Ascending aorta (tissue), 2 donors: Measurements from ENCODE around the gene SLC25A2. TPM values are rescaled to one million over a fixed set of nuclear protein-coding genes. Genes with fewer than 3 reads are reported as not detected.

Experiments used
- DNase-seq, 2 donors: peaks; one replicate each; pipeline ENCODE4 v3.0.0-alpha.2; 2019; ENCODE audit warnings: low spot score in 2 of 2
- H3K27ac ChIP-seq, 2 donors: fragments of 200-600 bp; sonication (generic); one replicate each; pipeline ENCODE4 v1.5.1; 2016 to 2017; ENCODE audit warnings: mild to moderate bottlenecking in 1 of 2
- H3K27me3 ChIP-seq: fragments of 200-600 bp; sonication (generic); one replicate; pipeline ENCODE4 v1.5.1; 2017
- H3K36me3 ChIP-seq, 2 donors: fragments of 200-600 bp; sonication (generic); one replicate each; pipeline ENCODE4 v1.5.1; 2016
- H3K4me1 ChIP-seq, 2 donors: fragments of 200-600 bp; sonication (generic); one replicate each; pipeline ENCODE4 v1.5.1; 2016 to 2017; ENCODE audit warnings: mild to moderate bottlenecking in 1 of 2
- H3K4me3 ChIP-seq, 2 donors: fragments of 200-600 bp; sonication (generic); one replicate each; pipeline ENCODE4 v1.5.1; 2016 to 2017; ENCODE audit warnings: mild to moderate bottlenecking in 1 of 2
- H3K9me3 ChIP-seq, 2 donors: fragments of 200-600 bp; sonication (generic); one replicate each; pipeline ENCODE4 v1.5.1; 2016
- CTCF ChIP-seq, 3 experiments: fragments of 200-600 bp in 2 of 3; fragments of 450-650 bp in 1 of 3; sonication (generic) in 2 of 3; IDR thresholded peaks; one replicate each; pipeline ENCODE4 v1.5.1; 2016 to 2019; ENCODE audit warnings: antibody characterized with exemption in 3 of 3, mild to moderate bottlenecking in 1 of 3, moderate library complexity in 1 of 3
- intact Hi-C: fragments of 100-400 bp; cut with DNase I; formaldehyde crosslinking; loops from one replicate; pipeline ENCODE4 v1.15.1; 2023
- total RNA-seq: library from RNA; depleted of rRNA; stranded (reverse); fragments of >200 nt; gene quantifications from one replicate; pipeline ENCODE4 v1.1.0, GENCODE V29; 2016

SLC25A2 gene
- total RNA-seq, 1 donor from 2014 or later: not detected

- intact Hi-C loops: no loop called here
- H3K4me3 ChIP-seq: no peak overlapping the region
- H3K9me3 ChIP-seq: peaks cover 79 to 100% of the 10 kb centered on the region in 2 donors
- no peaks in the 10 kb centered on the region for H3K4me1 ChIP-seq
- no peak for TF ChIP-seq CTCF (IDR thresholded peaks at IDR 0.05)
- H3K27ac ChIP-seq: no peak overlapping the region
- no peak for DNase-seq
- no peaks in the 10 kb centered on the region for H3K36me3 ChIP-seq
- no peaks in the 10 kb centered on the region for H3K27me3 ChIP-seq
These were observed 34.7 kb downstream of the SLC25A2 start for GRCh38 chr5:141269195-141269594.

GRCh38 chr5:141261238-141261546 is 42.7 kb downstream of the SLC25A2 start:
- Histone ChIP-seq H3K36me3 (no peaks in the 10 kb centered on the region), H3K27me3 (no peaks in the 10 kb centered on the region), H3K4me1 (no peaks in the 10 kb centered on the region), H3K27ac (no peak overlapping the region), H3K4me3 (no peak overlapping the region), H3K9me3 (peaks cover 93 to 100% of the 10 kb centered on the region in 2 donors)
- no peak for DNase-seq
- intact Hi-C loops: no loop called here
- TF ChIP-seq CTCF (IDR thresholded peaks at IDR 0.05): no peak

GRCh38 chr5:141260458-141261237 is 43.2 kb downstream of the SLC25A2 start:
- no peak for DNase-seq
- intact Hi-C loops: no loop called here

GRCh38 chr5:141258948-141259347 is 44.9 kb downstream of the SLC25A2 start:
- Histone ChIP-seq H3K27ac (no peak overlapping the region), H3K4me3 (no peak overlapping the region), H3K27me3 (no peaks in the 10 kb centered on the region), H3K4me1 (no peaks in the 10 kb centered on the region), H3K36me3 (no peaks in the 10 kb centered on the region), H3K9me3 (peaks cover 95 to 100% of the 10 kb centered on the region in 2 donors)
- no peak for TF ChIP-seq CTCF (IDR thresholded peaks at IDR 0.05)
- DNase-seq: no peak
- intact Hi-C loops: no loop called here

More at GRCh38 chr5:141260458-141261237, 43.2 kb downstream of the SLC25A2 start:
- H3K4me3 ChIP-seq: peak overlapping the region in 1 of 2 donors; percentile 3
- no peaks in the 10 kb centered on the region for H3K27me3 ChIP-seq
- H3K9me3 ChIP-seq: peaks cover 93 to 100% of the 10 kb centered on the region in 2 donors
- H3K4me1 ChIP-seq: no peaks in the 10 kb centered on the region
- H3K27ac ChIP-seq: no peak overlapping the region
- TF ChIP-seq CTCF (IDR thresholded peaks at IDR 0.05): no peak
- H3K36me3 ChIP-seq: no peaks in the 10 kb centered on the region

- H3K27ac ChIP-seq: no peak overlapping the region
- H3K36me3 ChIP-seq: no peaks in the 10 kb centered on the region
- H3K4me3 ChIP-seq: no peak overlapping the region
- DNase-seq: no peak
- H3K27me3 ChIP-seq: no peaks in the 10 kb centered on the region
- intact Hi-C loops: no loop called here
- H3K4me1 ChIP-seq: no peaks in the 10 kb centered on the region
- peaks cover 95 to 100% of the 10 kb centered on the region in 2 donors for H3K9me3 ChIP-seq
- TF ChIP-seq CTCF (IDR thresholded peaks at IDR 0.05): no peak
These were observed 45.4 kb downstream of the SLC25A2 start for GRCh38 chr5:141258464-141258863.

Other genes with a start within 250 kb of the SLC25A2 start
- 1.4 TPM for gene PCDHB2, start 209.4 kb downstream of the SLC25A2 start, total RNA-seq
- gene PCDHB3, start 203.6 kb downstream of the SLC25A2 start, total RNA-seq: 1.1 TPM
- 5.1 TPM for gene PCDHB4, start 182.2 kb downstream of the SLC25A2 start, total RNA-seq
- 61.8 TPM for gene PCDHB5, start 168.8 kb downstream of the SLC25A2 start, total RNA-seq
- gene PCDHB6, start 154.0 kb downstream of the SLC25A2 start, total RNA-seq: 1.5 TPM
- gene PCDHB7, start 131.4 kb downstream of the SLC25A2 start, total RNA-seq: 7.6 TPM
- 0.11 TPM for gene PCDHB8, start 126.3 kb downstream of the SLC25A2 start, total RNA-seq
- 18.3 TPM for gene PCDHB16, start 121.7 kb downstream of the SLC25A2 start, total RNA-seq
- 1.9 TPM for gene PCDHB9, start 116.9 kb downstream of the SLC25A2 start, total RNA-seq
- gene PCDHB10, start 111.7 kb downstream of the SLC25A2 start, total RNA-seq: 0.21 TPM
- 7.1 TPM for gene PCDHB11, start 104.4 kb downstream of the SLC25A2 start, total RNA-seq
- 19.7 TPM for gene PCDHB12, start 95.3 kb downstream of the SLC25A2 start, total RNA-seq
- gene PCDHB13, start 90.1 kb downstream of the SLC25A2 start, total RNA-seq: 6.7 TPM
- gene PCDHB14, start 80.7 kb downstream of the SLC25A2 start, total RNA-seq: 10.6 TPM
- gene PCDHB15, start 58.7 kb downstream of the SLC25A2 start, total RNA-seq: 2.9 TPM
- gene TAF7, start 16.7 kb upstream of the SLC25A2 start, total RNA-seq: 30.1 TPM
- not detected for gene PCDHGA1, start 26.5 kb upstream of the SLC25A2 start, total RNA-seq
- 4.9 TPM for gene PCDHGA2, start 34.7 kb upstream of the SLC25A2 start, total RNA-seq
- 9.2 TPM for gene PCDHGA3, start 39.8 kb upstream of the SLC25A2 start, total RNA-seq
- 1.8 TPM for gene PCDHGB1, start 46.0 kb upstream of the SLC25A2 start, total RNA-seq
- gene PCDHGA4, start 51.0 kb upstream of the SLC25A2 start, total RNA-seq: 4.3 TPM
- gene PCDHGB2, start 55.9 kb upstream of the SLC25A2 start, total RNA-seq: 12.2 TPM
- gene PCDHGA5, start 60.1 kb upstream of the SLC25A2 start, total RNA-seq: 4.5 TPM
- 14.4 TPM for gene PCDHGB3, start 66.2 kb upstream of the SLC25A2 start, total RNA-seq
- 2.0 TPM for gene PCDHGA6, start 69.8 kb upstream of the SLC25A2 start, total RNA-seq
- gene PCDHGA7, start 78.7 kb upstream of the SLC25A2 start, total RNA-seq: 4.2 TPM
- gene PCDHGB4, start 83.6 kb upstream of the SLC25A2 start, total RNA-seq: 3.6 TPM
- 3.2 TPM for gene PCDHGA8, start 88.6 kb upstream of the SLC25A2 start, total RNA-seq
- gene PCDHGB5, start 93.9 kb upstream of the SLC25A2 start, total RNA-seq: 19.6 TPM
- gene PCDHGA9, start 98.7 kb upstream of the SLC25A2 start, total RNA-seq: 3.2 TPM
- 3.9 TPM for gene PCDHGB6, start 104.0 kb upstream of the SLC25A2 start, total RNA-seq
- gene PCDHGA10, start 108.9 kb upstream of the SLC25A2 start, total RNA-seq: 4.4 TPM
- gene PCDHGB7, start 113.6 kb upstream of the SLC25A2 start, total RNA-seq: 10.2 TPM
- 5.3 TPM for gene PCDHGA11, start 117.0 kb upstream of the SLC25A2 start, total RNA-seq
- gene PCDHGA12, start 126.5 kb upstream of the SLC25A2 start, total RNA-seq: 18.5 TPM
- 51.4 TPM for gene PCDHGC3, start 171.9 kb upstream of the SLC25A2 start, total RNA-seq
- 59.3 TPM for gene PCDHGC4, start 181.0 kb upstream of the SLC25A2 start, total RNA-seq
- gene PCDHGC5, start 185.0 kb upstream of the SLC25A2 start, total RNA-seq: 0.11 TPM